VCaP (cell line): ENCODE data around the gene DNMT3L.

ENCODE experiments used
- H3K27ac ChIP-seq: fragments of 450-650 bp; 2 replicates; pipeline ENCODE4 v1.5.1; 2017
- TF ChIP-seq, protein P1 (sequence below): fragments of 450-650 bp; conservative IDR thresholded peaks from 2 replicates; pipeline ENCODE4 v1.5.1; 2017; ENCODE audit warnings: mild to moderate bottlenecking, moderate library complexity

DNMT3L gene

DNA sequence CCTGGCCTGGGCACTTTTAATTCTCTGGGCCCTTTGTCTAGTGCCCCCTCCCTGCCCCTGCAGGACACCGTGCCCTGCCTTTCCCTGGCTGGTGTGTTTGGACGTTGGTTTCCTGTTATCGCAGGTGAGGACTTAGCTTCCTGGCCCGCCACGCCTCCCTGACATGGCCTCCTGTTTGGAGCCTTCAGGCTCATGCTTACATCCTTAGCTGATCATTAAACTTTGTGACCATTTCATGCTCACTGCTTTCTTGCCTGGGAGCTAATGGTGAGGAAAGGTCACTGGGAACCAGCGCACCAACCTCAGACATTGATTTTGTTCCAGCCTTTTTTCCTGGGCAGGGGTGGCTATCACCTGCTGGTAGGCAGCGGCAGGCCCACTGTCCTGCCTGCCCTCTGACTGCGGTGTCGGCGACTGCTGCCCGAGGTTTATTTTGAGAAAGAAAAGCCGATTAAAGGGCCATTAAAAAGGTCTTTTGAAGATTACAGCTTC is 41.8 kb upstream of the DNMT3L start:
- peak overlapping the region; percentile 97 for H3K27ac ChIP-seq
- TF ChIP-seq, protein P1, sequence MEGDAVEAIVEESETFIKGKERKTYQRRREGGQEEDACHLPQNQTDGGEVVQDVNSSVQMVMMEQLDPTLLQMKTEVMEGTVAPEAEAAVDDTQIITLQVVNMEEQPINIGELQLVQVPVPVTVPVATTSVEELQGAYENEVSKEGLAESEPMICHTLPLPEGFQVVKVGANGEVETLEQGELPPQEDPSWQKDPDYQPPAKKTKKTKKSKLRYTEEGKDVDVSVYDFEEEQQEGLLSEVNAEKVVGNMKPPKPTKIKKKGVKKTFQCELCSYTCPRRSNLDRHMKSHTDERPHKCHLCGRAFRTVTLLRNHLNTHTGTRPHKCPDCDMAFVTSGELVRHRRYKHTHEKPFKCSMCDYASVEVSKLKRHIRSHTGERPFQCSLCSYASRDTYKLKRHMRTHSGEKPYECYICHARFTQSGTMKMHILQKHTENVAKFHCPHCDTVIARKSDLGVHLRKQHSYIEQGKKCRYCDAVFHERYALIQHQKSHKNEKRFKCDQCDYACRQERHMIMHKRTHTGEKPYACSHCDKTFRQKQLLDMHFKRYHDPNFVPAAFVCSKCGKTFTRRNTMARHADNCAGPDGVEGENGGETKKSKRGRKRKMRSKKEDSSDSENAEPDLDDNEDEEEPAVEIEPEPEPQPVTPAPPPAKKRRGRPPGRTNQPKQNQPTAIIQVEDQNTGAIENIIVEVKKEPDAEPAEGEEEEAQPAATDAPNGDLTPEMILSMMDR: no peak

DNA sequence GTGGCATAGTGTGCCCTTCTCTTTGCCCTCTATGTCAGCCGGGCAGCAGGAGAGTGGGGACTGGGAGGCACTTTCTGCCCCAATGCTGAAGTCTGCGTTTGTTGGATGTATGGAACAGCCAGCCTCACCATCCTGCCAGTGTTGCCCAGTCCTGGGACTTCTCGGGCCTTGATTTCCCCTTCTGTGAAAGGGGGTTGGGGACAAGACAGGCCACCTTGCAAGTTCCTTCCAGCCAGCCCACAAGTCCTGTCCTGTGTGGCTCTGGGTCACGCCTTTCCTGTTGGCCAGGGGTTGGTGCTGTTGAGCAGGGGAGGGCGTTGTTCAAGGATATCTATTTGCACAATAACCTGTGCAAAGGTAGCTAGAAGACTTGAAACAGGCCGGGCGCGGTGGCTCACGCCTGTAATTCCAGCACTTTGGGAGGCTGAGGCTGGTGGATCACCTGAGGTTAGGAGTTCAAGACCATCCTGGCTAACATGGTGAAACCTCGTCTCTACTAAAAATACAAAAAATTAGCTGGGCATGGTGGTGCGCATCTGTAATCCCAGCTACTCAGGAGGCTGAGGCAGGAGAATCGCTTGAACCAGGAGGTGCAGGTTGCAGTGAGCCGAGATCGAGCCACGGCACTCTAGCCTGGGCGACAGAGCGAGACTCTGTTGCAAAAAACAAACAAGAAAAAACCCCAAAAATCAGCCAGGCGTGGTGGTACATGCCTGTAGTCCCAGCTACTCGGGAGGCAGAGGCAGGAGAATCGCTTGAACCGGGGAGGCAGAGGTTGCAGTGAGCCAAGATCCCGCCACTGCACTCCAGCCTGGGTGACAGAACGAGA is 41.1 kb upstream of the DNMT3L start:
- peak overlapping the region; percentile 97 for H3K27ac ChIP-seq
- TF ChIP-seq, protein P1: peak; percentile 65

DNA sequence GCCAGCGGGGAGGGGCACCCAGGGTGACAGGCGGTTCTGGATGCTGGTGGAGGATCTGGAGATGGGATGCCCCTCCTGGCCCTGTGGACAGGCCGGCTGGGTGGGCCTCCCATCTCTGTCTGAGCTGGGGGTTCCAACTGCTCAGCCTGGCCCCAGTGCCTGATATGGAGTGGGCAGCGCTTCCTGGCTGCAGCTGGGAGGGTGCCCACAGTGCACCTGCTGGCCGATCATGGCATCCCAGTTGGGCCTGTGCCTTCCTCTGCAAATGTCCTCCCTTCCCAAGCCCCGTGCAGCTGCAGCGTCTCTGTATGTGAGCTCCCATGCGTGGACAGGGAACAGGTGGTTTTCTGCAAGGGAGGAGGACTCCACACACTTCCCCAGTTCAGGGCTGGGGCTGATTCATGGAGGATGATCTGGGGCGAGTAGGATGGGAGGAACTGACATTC is 40.3 kb upstream of the DNMT3L start:
- peak overlapping the region; percentile 97 for H3K27ac ChIP-seq
- TF ChIP-seq, protein P1: no peak

DNA sequence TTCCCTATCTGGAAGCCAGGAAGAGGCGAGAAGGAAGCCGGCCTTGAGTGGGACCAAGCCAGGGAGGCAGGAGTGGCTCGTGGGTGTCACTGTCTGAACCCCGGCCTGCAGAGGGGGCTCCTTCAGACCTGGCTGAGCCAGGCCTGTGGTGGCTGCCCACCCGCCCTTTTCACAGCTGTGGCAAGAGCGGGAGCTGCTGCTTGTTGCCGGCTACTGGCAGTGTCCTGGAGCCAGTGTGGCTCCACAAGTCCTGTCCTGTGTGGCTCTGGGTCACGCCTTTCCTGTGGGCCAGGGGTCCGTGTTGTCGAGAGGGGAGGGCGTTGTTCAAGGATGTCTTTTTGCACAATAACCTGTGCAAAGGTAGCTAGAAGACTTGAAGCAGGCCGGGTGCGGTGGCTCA is 39.4 kb upstream of the DNMT3L start:
- H3K27ac ChIP-seq: peak overlapping the region; percentile 97
- TF ChIP-seq, protein P1: no peak

DNA sequence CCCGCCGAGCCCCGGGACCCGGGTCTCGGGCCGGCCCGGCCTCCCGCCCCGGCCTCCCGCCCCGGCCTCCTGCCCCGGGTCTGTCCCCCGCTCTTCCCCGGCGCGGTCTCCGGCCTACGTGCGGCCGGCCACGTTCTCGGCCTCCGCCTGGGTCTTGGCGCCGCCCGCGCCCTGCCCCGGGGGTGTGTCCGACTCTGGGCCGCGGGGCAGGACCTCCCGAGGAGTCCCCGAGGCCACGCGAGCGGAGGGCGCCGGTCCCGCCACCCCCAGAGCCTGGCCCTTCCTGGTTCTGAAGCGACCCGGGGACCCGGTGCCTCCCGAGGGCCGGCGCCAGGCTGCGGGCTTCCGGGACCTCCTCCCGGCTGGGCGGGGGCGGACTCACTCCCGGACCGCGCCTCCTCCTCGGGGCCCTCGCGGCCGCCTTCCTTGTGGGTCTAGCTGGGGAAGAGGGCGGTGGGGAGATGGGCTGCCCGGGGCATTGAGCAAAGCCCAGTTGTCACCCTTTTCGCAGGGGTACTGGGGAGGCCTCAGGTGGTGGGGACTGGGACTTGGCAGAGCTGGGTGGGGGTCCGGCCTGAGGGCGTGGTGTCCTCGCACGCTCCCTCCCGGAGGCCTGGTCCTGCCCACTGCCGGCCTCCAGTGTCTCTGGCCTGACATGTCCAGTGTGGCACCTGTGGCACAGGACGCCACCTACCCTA is 38.7 kb upstream of the DNMT3L start:
- H3K27ac ChIP-seq: peak overlapping the region; percentile 97
- TF ChIP-seq, protein P1: 0 out of 2 replicates have a peak, but pooled peaks have one; percentile 15

DNA sequence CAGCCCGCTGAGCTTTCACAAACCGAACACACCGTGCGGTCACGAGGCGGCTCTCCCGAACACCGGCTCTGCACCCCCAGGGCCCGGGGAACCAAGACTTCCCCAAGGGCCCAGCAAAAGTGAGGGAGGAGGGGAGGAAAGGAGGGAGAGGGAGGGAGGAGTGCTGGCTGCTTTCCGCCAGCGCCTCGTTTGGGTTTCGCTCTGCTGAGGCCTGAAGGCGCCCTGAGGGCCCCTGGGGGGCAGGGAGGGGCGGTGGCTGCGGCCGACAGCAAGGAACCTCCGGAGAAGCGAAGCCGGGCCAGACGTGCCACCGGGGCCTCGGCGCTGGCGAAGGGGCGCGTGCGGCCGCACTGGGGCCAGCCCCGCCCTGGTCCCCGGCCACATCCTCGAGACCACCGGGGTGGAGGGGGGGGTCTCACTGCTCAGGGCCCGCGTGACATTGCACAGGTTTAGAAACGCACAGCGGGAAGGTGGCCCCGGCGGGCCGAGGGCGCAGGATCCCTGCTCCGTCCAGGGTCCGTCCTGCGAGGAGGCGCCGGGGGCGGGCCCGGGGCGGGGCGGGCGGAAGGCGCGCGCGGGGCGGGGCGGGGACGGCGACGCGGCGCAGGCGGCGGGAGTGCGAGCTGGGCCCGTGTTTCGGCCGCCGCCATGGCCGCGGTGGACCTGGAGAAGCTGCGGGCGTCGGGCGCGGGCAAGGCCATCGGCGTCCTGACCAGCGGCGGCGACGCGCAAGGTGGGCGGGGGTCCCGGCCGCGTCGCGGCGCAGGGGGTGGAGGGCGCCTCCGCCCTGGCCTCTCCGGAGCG is 38.0 kb upstream of the DNMT3L start, which contains the start of gene PFKL:
TSS of gene PFKL (plus strand) at position 596 of the 804 bp plus-strand sequence. CDS start at position 649, 53 bp downstream.
- peak within 1 kb of the TSS; percentile 97 for H3K27ac ChIP-seq
- TF ChIP-seq, protein P1: no peak; the same call in 1 of the 2 replicates
